IMR-90 (cell line): ENCODE measurements around the gene GANC. TPM values are rescaled to one million over a fixed set of nuclear protein-coding genes. Genes with fewer than 3 reads are reported as not detected.
"Not testable (repeated sequence)": the region's sequence is repeated elsewhere in the genome, so short reads cannot be mapped to it uniquely, and the experiment has no call there.

ENCODE experiments used
- ATAC-seq: fragments of 200-7000 bp; cut with Tn5 transposase; 2 replicates; pipeline ENCODE4 v1.9.1; 2020; ENCODE audit warnings: low read depth, mild to moderate bottlenecking, moderate library complexity
- BruUV-seq: library from RNA; stranded (reverse); fragments of 400-500 nt; replicated peaks from 2 replicates; lab custom pipeline; 2021; lab: Mats Ljungman, UMichigan
- CTCF ChIA-PET: fragments of 300-600 bp; formaldehyde crosslinking; extraction: SDS; loops from one replicate; lab custom pipeline; 2021; ENCODE audit warnings: antibody characterized with exemption; lab: Yijun Ruan, JAX
- POLR2A ChIA-PET: fragments of 300-600 bp; sonication (Branson Sonifier 250); formaldehyde crosslinking; loops from one replicate; lab custom pipeline; 2022; ENCODE audit warnings: antibody characterized with exemption; ENCODE audit not compliant: unreplicated experiment; lab: Charles Lee
- DNase-seq: peaks from one replicate; pipeline ENCODE4 v3.0.0; 2013
- H2AFZ ChIP-seq: replicated peaks from 2 replicates; pipeline ENCODE3; 2013; ENCODE audit warnings: low read length, mild to moderate bottlenecking; ENCODE audit not compliant: poor library complexity
- H2AK5ac ChIP-seq: 2 replicates; pipeline ENCODE4 v1.6.1; 2013; ENCODE audit warnings: low read depth, low read length, inconsistent platforms
- H2AK9ac ChIP-seq: replicated peaks from 2 replicates; pipeline ENCODE3; 2013; ENCODE audit warnings: mild to moderate bottlenecking, low read depth, low read length, moderate library complexity; ENCODE audit not compliant: poor library complexity
- H2BK120ac ChIP-seq: 2 replicates; pipeline ENCODE4 v1.6.1; 2013; ENCODE audit warnings: low read depth, low read length, inconsistent platforms
- H2BK15ac ChIP-seq: 3 replicates; pipeline ENCODE4 v1.6.1; 2013; ENCODE audit warnings: low read depth, low read length, inconsistent platforms
- H2BK20ac ChIP-seq: 2 replicates; pipeline ENCODE4 v1.6.1; 2013; ENCODE audit warnings: low read depth, mild to moderate bottlenecking, inconsistent platforms, low read length, moderate library complexity
- H2BK5ac ChIP-seq: 2 replicates; pipeline ENCODE4 v1.6.1; 2013; ENCODE audit warnings: mild to moderate bottlenecking, low read depth, low read length, inconsistent platforms; ENCODE audit not compliant: poor library complexity, severe bottlenecking
- H3K14ac ChIP-seq: replicated peaks from 2 replicates; pipeline ENCODE4 v1.6.1; 2013; ENCODE audit warnings: low read depth, low read length, inconsistent platforms
- H3K18ac ChIP-seq: 2 replicates; pipeline ENCODE4 v1.6.1; 2013; ENCODE audit warnings: low read depth, low read length, control low read depth
- H3K23ac ChIP-seq: 2 replicates; pipeline ENCODE4 v1.6.1; 2013; ENCODE audit warnings: low read depth, low read length, inconsistent platforms
- H3K27ac ChIP-seq: 2 replicates; pipeline ENCODE4 v1.5.1; 2013; ENCODE audit warnings: mild to moderate bottlenecking, control low read depth, low read length; ENCODE audit not compliant: insufficient read depth
- H3K27me3 ChIP-seq: 2 replicates; pipeline ENCODE4 v1.6.1; 2013; ENCODE audit warnings: low read length; ENCODE audit not compliant: control insufficient read depth, insufficient read depth
- H3K36me3 ChIP-seq: 2 replicates; pipeline ENCODE4 v1.6.1; 2013; ENCODE audit warnings: low read length, mixed read lengths; ENCODE audit not compliant: control insufficient read depth, insufficient read depth
- H3K4ac ChIP-seq: 2 replicates; pipeline ENCODE4 v1.6.1; 2013; ENCODE audit warnings: low read depth, low read length, inconsistent platforms
- H3K4me1 ChIP-seq: 2 replicates; pipeline ENCODE4 v1.6.1; 2013; ENCODE audit warnings: low read length, mixed read lengths; ENCODE audit not compliant: control insufficient read depth, insufficient read depth
- H3K4me2 ChIP-seq: 2 replicates; pipeline ENCODE4 v1.6.1; 2013; ENCODE audit warnings: low read depth, mild to moderate bottlenecking, control low read depth, low read length, moderate library complexity
- H3K4me3 ChIP-seq: 2 replicates; pipeline ENCODE4 v1.5.1; 2013; ENCODE audit warnings: low read depth, mild to moderate bottlenecking, control low read depth, low read length, moderate library complexity; ENCODE audit not compliant: insufficient read depth
- H3K56ac ChIP-seq: 2 replicates; pipeline ENCODE4 v1.6.1; 2013; ENCODE audit warnings: low read length, inconsistent platforms; ENCODE audit not compliant: insufficient read depth; ENCODE audit errors: extremely low read depth
- H3K79me1 ChIP-seq, 2 experiments: 2 replicates each; pipeline ENCODE4 v1.6.1; 2013; ENCODE audit warnings: low read length in 2 of 2, inconsistent platforms in 1 of 2, low read depth in 1 of 2
- H3K9ac ChIP-seq: 2 replicates; pipeline ENCODE4 v1.6.1; 2013; ENCODE audit warnings: low read depth, low read length, control low read depth
- H3K9me1 ChIP-seq: 2 replicates; pipeline ENCODE4 v1.6.1; 2013; ENCODE audit warnings: low read length, inconsistent platforms; ENCODE audit not compliant: insufficient read depth
- H3K9me3 ChIP-seq: 2 replicates; pipeline ENCODE4 v1.6.1; 2013; ENCODE audit warnings: low read length; ENCODE audit not compliant: control insufficient read depth, insufficient read depth
- H4K20me1 ChIP-seq: 2 replicates; pipeline ENCODE4 v1.6.1; 2013; ENCODE audit warnings: low read length, inconsistent platforms; ENCODE audit not compliant: insufficient read depth
- H4K5ac ChIP-seq: 2 replicates; pipeline ENCODE4 v1.6.1; 2013; ENCODE audit warnings: mild to moderate bottlenecking, low read depth, low read length, control low read depth
- H4K8ac ChIP-seq, 2 experiments: 2 replicates each; pipeline ENCODE4 v1.6.1; 2013; ENCODE audit warnings: low read depth in 2 of 2, low read length in 2 of 2, control low read depth in 1 of 2, inconsistent platforms in 1 of 2
- H4K91ac ChIP-seq: 2 replicates; pipeline ENCODE4 v1.6.1; 2013; ENCODE audit warnings: low read depth, low read length, inconsistent platforms; ENCODE audit not compliant: insufficient read depth
- WGBS, 2 experiments: methylation state at CpG; one replicate each; pipeline versions ENCODE4 v1.1.5 to v1.1.7; 2013; ENCODE audit warnings: missing lambda C conversion rate in 2 of 2; ENCODE audit not compliant: insufficient read length in 1 of 2; ENCODE audit errors: extremely low coverage in 2 of 2; 5-methylcytosine and 5-hydroxymethylcytosine counted together
- dilution Hi-C: fragments of 300-500 bp; cut with HindIII; formaldehyde crosslinking; loops from one replicate; pipeline ENCODE4 v1.14.3; 2018; ENCODE audit warnings: low sequenced_read_pairs; ENCODE audit not compliant: unreplicated experiment
- in situ Hi-C: fragments of 300-500 bp; cut with MboI; formaldehyde crosslinking; loops from 3 replicates; pipeline ENCODE4 v1.14.3; 2019; ENCODE audit warnings: low sequenced_read_pairs, inconsistent platforms, mixed read lengths
- intact Hi-C: fragments of 100-400 bp; cut with micrococcal nuclease; formaldehyde crosslinking; loops from 2 replicates; pipeline ENCODE4 v1.10.0; 2022
- polyA plus RNA-seq, 3 experiments: library from polyadenylated mRNA; depleted of rRNA; stranded (reverse); fragments of >200 nt; gene quantifications; 2 replicates each; pipeline ENCODE4 v1.2.3, GENCODE V29; 2012; ENCODE audit warnings: low replicate concordance in 1 of 3
- total RNA-seq: library from RNA; depleted of rRNA; stranded (reverse); fragments of >200 nt; gene quantifications from 2 replicates; pipeline ENCODE4 v1.2.3, GENCODE V29; 2012

Gene GANC
- total and polyA plus RNA-seq, 2 of the 4 experiments (the other 2 are of a cell fraction), result 7.1 to 19.2 TPM

- H2BK20ac ChIP-seq, H3K27me3 ChIP-seq, H3K79me1 ChIP-seq, H3K9me3 ChIP-seq, H3K56ac ChIP-seq, H3K36me3 ChIP-seq, DNase-seq, in situ Hi-C loops, H2AK9ac ChIP-seq, H2BK15ac ChIP-seq, H2AK5ac ChIP-seq, H3K18ac ChIP-seq, H4K20me1 ChIP-seq, BruUV-seq, H3K9ac ChIP-seq, CTCF ChIA-PET, POLR2A ChIA-PET, H3K23ac ChIP-seq, intact Hi-C loops, H4K8ac ChIP-seq, H3K9me1 ChIP-seq, H3K27ac ChIP-seq, dilution Hi-C loops, H3K4me3 ChIP-seq, H3K14ac ChIP-seq, H4K5ac ChIP-seq, H3K4me1 ChIP-seq, ATAC-seq, H3K4me2 ChIP-seq, H4K91ac ChIP-seq, H2BK120ac ChIP-seq, H2BK5ac ChIP-seq, H3K4ac ChIP-seq, H2AFZ ChIP-seq: not testable (repeated sequence)
- no CpG with 5 or more reads among the region's 3 CpGs for WGBS, 2 experiments
Measured at GRCh38 chr15:42337104-42337503, 64.1 kb downstream of the GANC start.
